Ramos (cell line): ENCODE results near the gene HSF2BP.
"Not testable (repeated sequence)": the region's sequence is repeated elsewhere in the genome, so short reads cannot be mapped to it uniquely, and the experiment has no call there.

Experiments
- in situ Hi-C: fragments of 300-500 bp; cut with MboI; formaldehyde crosslinking; loops from one replicate; pipeline ENCODE4 v1.14.3; 2022; ENCODE audit warnings: low sequenced_read_pairs; ENCODE audit not compliant: unreplicated experiment

HSF2BP gene

GRCh38 chr21:43627527-43627926 is 31.8 kb downstream of the HSF2BP start:
- in situ Hi-C loops: no loop called here

- in situ Hi-C loops: no loop called here
These were observed 32.9 kb downstream of the HSF2BP start for GRCh38 chr21:43626390-43626789.

- in situ Hi-C loops: no loop called here
These were observed 34.9 kb downstream of the HSF2BP start for GRCh38 chr21:43624339-43624738.

- in situ Hi-C loops: no loop called here
These were observed 35.7 kb downstream of the HSF2BP start for GRCh38 chr21:43623588-43623987.

GRCh38 chr21:43622796-43623195 is 36.5 kb downstream of the HSF2BP start:
- in situ Hi-C loops: no loop called here

- in situ Hi-C loops: no loop called here
These were observed 39.4 kb downstream of the HSF2BP start for GRCh38 chr21:43619856-43620255.

- in situ Hi-C loops: no loop called here
These were observed 39.9 kb downstream of the HSF2BP start for GRCh38 chr21:43619344-43619743.

GRCh38 chr21:43618940-43619339 is 40.3 kb downstream of the HSF2BP start:
- in situ Hi-C loops: no loop called here

- in situ Hi-C loops: not testable (repeated sequence)
These were observed 42.4 kb downstream of the HSF2BP start for GRCh38 chr21:43616861-43617260.

GRCh38 chr21:43614839-43615238 is 44.4 kb downstream of the HSF2BP start:
- in situ Hi-C loops: no loop called here

GRCh38 chr21:43613755-43614638 is 45.3 kb downstream of the HSF2BP start:
- in situ Hi-C loops: no loop called here

GRCh38 chr21:43611598-43612369 is 47.5 kb downstream of the HSF2BP start:
- in situ Hi-C loops: no loop called here

- in situ Hi-C loops: no loop called here
These were observed 49.6 kb downstream of the HSF2BP start for GRCh38 chr21:43609501-43610340.

GRCh38 chr21:43608664-43609063 is 50.6 kb downstream of the HSF2BP start:
- in situ Hi-C loops: no loop called here

- in situ Hi-C loops: no loop called here
These were observed 51.1 kb downstream of the HSF2BP start for GRCh38 chr21:43608225-43608624.

GRCh38 chr21:43605320-43606215 is 53.7 kb downstream of the HSF2BP start:
- in situ Hi-C loops: no loop called here

- in situ Hi-C loops: no loop called here
These were observed 54.6 kb downstream of the HSF2BP start for GRCh38 chr21:43604505-43605204.

GRCh38 chr21:43603641-43604504 is 55.4 kb downstream of the HSF2BP start:
- in situ Hi-C loops: no loop called here
